HG03342 (cell line): ENCODE data around the gene FKBP6.
A peak's percentile ranks its signal among the peaks of the same experiment; 100 is the strongest.
"Not testable (repeated sequence)": the region's sequence is repeated elsewhere in the genome, so short reads cannot be mapped to it uniquely, and the experiment has no call there.

Experiments used
- ATAC-seq: cut with Tn5 transposase; IDR thresholded peaks from one replicate; pipeline ENCODE4 v1.9.1; 2021; ENCODE audit warnings: mild to moderate bottlenecking, moderate library complexity; ENCODE audit not compliant: unreplicated experiment

The FKBP6 gene

DNA sequence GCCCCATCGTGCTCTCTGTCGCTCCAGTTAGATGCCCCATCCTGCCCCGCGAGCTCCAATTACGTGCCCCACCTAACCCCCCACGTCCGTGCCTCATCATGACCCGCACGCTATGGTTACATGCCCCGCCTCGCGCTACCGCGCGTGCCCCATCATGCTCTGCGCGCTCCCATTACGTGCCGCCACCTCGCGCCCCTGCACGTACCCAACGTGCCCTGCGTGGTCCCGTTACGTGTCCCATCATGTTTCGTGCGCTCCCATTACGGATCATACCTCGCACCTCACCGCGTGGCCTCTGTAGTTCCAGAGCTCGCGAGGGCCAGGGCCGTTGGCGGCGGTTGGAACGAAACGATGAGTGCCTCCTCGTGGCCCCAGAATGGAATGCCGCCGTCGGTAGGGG lies at the start of gene FKBP6, which contains the start of gene TRIM50:
TSS of gene FKBP6 (plus strand) at position 240 of the 400 bp plus-strand sequence. CDS start 268 bp downstream, outside the sequence.
TSS of gene TRIM50 (minus strand) at position 161 of the 400 bp plus-strand sequence. CDS start 3,295 bp downstream, outside the sequence.
- not testable (repeated sequence) for ATAC-seq

DNA sequence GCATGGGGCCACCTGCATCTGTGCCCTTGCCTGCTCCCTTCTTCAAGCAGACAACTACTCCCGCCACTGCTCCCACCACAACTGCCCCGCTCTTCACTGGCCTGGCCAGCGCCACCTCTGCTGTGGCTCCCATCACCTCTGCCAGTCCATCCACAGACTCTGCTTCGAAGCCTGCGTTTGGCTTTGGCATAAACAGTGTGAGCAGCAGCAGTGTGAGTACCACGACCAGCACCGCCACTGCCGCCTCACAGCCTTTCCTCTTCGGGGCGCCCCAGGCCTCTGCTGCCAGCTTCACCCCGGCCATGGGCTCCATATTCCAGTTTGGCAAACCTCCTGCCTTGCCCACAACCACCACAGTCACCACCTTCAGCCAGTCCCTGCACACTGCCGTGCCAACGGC lies 30.7 kb upstream of the FKBP6 start:
- not testable (repeated sequence) for ATAC-seq

GRCh38 chr7:73297706-73298105 lies 30.3 kb upstream of the FKBP6 start:
- not testable (repeated sequence) for ATAC-seq

DNA sequence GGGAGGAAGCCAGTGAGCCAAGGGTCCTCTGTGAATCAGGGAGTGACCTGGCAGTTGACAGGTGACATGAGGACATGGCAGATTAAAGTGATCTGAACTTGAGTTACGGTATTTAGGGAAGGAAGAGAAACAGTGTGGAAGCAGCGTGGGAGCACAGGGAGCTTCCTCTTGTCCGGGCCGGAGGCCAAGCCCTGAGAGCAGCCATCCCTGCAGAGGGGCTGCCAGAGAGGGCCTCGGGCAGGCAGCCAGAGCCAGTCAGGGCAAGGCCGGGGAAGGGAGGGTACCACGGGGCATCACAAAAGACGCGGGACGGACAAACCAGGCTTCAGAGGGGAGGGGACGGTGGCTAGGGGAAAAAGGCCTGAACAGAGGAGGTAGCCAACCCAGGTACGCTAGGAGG lies 28.1 kb upstream of the FKBP6 start:
- ATAC-seq = not testable (repeated sequence)

- not testable (repeated sequence) for ATAC-seq
Observed at GRCh38 chr7:73301108-73301507, 26.9 kb upstream of the FKBP6 start.

- not testable (repeated sequence) for ATAC-seq
Observed at GRCh38 chr7:73302846-73303245, 25.1 kb upstream of the FKBP6 start.

DNA sequence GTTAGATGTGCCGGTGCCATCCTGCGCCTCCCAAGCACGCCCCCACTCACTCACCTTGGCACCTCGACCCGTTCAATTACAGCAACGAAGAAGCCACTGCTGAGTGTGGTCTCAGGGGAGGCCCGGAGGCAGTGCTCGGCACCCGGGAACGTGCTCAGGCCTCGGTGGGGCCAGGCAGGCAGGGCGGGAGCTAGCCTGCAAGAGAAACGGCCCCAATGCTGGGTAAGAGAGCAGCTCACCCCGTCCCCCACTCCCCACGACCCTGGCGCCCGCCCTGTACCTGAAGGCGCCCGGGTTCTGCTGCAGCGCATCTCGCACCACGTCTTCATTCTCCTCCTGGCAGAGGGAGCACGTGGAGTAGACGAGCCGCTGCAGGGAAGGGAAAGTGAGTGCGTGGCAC lies 24.4 kb upstream of the FKBP6 start:
- no peak for ATAC-seq

DNA sequence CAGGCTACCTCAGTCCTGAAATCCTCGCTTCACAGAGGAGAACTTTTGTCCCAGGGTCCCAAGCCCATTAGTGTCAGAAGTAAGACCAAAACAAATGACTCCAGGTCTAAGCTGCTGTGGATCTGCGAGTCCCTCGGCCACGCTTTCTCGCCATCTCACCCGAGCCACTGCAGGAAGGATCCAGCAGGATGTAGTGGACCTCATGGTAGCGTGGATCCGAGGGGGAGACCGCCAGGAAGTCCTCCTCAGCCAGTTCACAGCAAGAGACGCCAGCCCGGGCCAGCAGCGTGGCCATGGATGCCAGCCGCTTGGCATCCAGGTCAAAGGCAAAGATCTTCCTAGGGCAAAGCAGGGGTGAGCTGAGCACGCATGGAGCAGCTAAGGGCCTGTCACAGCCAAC lies 23.9 kb upstream of the FKBP6 start:
- no peak for ATAC-seq

DNA sequence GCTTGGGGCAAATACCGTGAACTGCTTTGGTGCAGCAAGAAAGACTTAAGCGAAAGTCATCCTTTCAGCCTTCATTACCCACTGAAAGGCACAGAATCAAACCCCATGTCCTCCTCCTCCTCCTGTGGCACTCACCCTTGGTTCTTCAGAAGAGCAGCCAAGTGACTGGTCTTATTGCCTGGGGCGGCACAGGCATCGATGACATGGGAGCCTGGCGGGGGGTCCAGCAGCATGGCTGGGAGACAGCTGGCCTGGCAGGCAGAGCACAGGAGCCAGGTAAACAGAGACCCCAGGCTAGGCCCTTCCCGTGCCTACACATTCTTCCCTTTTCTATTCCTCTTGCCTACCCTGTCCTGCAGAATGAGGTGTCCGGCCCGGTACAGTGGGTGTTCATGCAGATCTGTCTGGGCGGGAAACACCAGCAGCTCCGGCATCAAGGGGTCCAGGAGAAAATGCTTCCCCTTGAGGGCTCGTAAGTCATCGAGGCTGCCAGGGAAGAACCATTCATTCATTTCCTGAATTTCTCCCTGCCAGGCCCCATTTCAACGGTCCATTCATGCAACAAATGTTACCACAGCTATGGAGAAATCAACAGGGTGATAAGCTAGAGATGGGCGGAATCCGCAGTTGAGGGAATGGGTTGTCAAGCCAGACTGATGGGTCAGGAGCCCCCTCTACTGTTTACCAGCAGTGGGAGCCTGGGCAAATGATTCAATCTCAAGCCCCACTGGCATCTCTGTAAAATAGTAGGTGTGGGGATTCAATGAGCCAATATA lies 23.2 kb upstream of the FKBP6 start:
- not testable (repeated sequence) for ATAC-seq

DNA sequence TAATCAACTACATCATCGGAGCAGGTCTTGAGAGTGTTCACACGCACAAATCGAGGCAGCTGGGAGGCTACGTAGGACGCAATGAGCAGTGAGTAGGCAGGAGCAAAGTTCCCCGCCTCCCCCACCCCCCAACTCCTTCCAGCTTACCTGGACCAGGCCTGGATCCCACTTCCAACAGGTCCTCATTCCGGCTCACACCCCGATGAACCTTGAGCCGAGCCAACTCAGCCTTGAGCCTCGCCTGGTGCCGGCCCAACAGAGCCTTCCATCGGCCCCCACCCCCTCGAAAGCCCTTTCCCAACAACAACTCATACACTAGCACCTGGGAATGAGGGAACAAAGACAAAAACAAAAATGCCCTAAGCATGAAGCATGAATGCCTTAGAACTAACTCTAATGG lies 20.5 kb upstream of the FKBP6 start:
- no peak for ATAC-seq

- ATAC-seq = peak; percentile 47
Observed at GRCh38 chr7:73308074-73308664, 19.8 kb upstream of the FKBP6 start.

DNA sequence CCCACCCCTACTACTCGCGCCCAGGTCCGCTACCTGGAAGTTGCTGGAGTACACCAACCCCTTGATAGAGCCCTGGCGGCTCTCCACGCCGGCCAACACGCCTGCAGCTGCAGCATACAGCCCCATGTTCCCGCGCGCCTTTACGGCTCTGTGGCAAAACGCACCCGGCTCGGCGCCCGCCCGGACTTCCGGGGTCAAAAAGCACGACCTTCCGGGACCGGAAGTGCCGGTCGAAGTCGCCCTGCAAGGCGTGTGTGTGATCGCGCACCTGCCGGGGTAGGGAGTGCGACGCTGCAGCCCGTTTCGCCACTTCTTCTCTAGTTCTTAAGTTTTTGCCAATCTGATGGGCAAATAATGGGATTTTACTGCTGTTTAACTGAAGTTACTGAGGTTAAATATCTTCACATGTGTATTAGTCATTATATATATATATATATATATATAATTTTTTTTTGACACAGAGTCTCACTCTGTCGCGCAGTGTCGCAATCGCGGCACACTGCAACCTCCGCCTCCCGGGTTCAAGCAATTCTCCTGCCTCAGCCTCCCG lies 19.2 kb upstream of the FKBP6 start, which contains the start of gene NSUN5:
TSS of gene NSUN5 (minus strand) at position 162 of the 550 bp plus-strand sequence. CDS start at position 126, 36 bp downstream.
- ATAC-seq = peak; percentile 89

DNA sequence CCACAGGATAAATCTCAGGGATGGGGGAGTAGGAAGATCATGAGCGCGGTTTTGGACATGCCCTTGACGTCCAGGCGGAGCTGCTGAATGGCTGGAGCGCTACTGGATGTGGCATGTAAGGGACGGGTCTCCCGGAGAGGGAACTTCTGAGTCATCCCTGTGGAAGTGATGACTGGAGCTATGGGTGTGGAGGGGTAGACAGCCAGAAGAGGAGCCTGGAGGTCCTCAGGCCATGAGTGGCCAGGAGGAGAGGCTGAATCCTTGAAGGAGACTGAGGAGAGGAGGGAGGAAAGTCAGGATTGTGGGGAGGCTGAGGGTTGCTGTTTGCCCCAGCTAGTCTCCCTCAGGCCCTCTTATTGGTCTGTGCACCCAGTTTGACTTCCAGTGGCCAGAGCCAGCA lies 16.5 kb upstream of the FKBP6 start:
- ATAC-seq = not testable (repeated sequence)

- no peak for ATAC-seq
Observed at GRCh38 chr7:73312831-73313520, 15.0 kb upstream of the FKBP6 start.

DNA sequence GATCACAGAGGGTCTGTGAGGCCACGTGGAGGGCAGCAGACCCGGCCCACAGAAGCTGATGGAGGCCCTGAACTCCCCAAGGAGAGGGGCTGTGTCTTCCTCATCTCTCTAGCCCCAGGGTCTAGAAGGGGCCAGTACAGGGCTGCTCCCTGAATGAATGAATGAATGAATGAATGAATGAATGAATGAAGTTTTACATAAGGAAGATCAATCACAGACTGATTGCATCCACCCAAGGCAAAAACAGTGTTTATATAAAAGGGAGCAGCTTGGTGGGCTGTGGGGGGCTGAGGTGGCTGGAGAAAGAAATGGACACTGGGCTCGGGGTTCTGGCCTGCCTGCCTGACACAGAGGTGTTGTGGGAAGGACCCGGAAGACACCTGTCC lies 14.4 kb upstream of the FKBP6 start:
- ATAC-seq = no peak

GRCh38 chr7:73314271-73314670 lies 13.7 kb upstream of the FKBP6 start:
- no peak for ATAC-seq

- no peak for ATAC-seq
Observed at GRCh38 chr7:73316521-73316920, 11.4 kb upstream of the FKBP6 start.

- ATAC-seq = not testable (repeated sequence)
Observed at GRCh38 chr7:73318656-73319204, 9.2 kb upstream of the FKBP6 start.

GRCh38 chr7:73319541-73319940 lies 8.4 kb upstream of the FKBP6 start:
- not testable (repeated sequence) for ATAC-seq

- ATAC-seq = not testable (repeated sequence)
Observed at GRCh38 chr7:73320009-73320408, 8.0 kb upstream of the FKBP6 start.
